ENCODE data around the gene TIMELESS.

GRCh38 chr12:56385873-56386272 lies 63.4 kb downstream of the TIMELESS start:
- TF ChIP-seq GABPA (IDR thresholded peaks at IDR 0.05; ENCODE audit: low read depth), result no peak
- no peak for TF ChIP-seq NFYB (IDR thresholded peaks at IDR 0.05; ENCODE audit: insufficient read depth, low read depth, low read length)
- no peak for TF ChIP-seq BCLAF1 (IDR thresholded peaks at IDR 0.05)
- no peak for TF ChIP-seq KLF5 (IDR thresholded peaks at IDR 0.05; ENCODE audit: partially characterized antibody)
- no peak for TF ChIP-seq MYC (IDR thresholded peaks at IDR 0.05; ENCODE audit: insufficient read depth, insufficient read length, insufficient replicate concordance, low read length, severe bottlenecking)
- no peak for TF ChIP-seq JUND (IDR thresholded peaks at IDR 0.05; ENCODE audit: low read depth, low read length)
- no peak for TF ChIP-seq ZNF207 (IDR thresholded peaks at IDR 0.05; ENCODE audit: borderline replicate concordance)
- TF ChIP-seq NR2F1 (conservative IDR thresholded peaks at IDR 0.05), result no peak
- TF ChIP-seq NRF1 (conservative IDR thresholded peaks at IDR 0.05; ENCODE audit: low read depth, low read length), result no peak
- TF ChIP-seq PRDM15 (CRISPR knock-in tag; IDR thresholded peaks at IDR 0.05), result no peak
- TF ChIP-seq CTCF (IDR thresholded peaks at IDR 0.05 in 2 of 3, conservative IDR thresholded peaks at IDR 0.05 in 1 of 3; ENCODE audit: control insufficient read depth in 2 of 3, extremely low read depth in 1 of 3, insufficient read depth in 1 of 3, low read depth in 3 of 3, low read length in 3 of 3), result no peak
- TF ChIP-seq NFIC (IDR thresholded peaks at IDR 0.05; ENCODE audit: low read depth, low read length), result no peak
- no peak for TF ChIP-seq EP300 (IDR thresholded peaks at IDR 0.05; ENCODE audit: borderline replicate concordance in 1 of 2, control insufficient read depth in 1 of 2, low read depth in 2 of 2, low read length in 2 of 2)
- TF ChIP-seq BACH1 (IDR thresholded peaks at IDR 0.05; ENCODE audit: borderline replicate concordance), result no peak

Data from GM12878 (cell line).